Measurements from ENCODE around the gene TOM1L1.

- TF ChIP-seq CTCF (conservative IDR thresholded peaks at IDR 0.05 in 1 of 2, IDR thresholded peaks at IDR 0.05 in 1 of 2; ENCODE audit: low read depth in 1 of 2, low read length in 2 of 2), result no peak
- TF ChIP-seq EZH2 (IDR thresholded peaks at IDR 0.05; ENCODE audit: low read length, missing control alignments), result no peak
Measured at GRCh38 chr17:54945671-54946070, 45.0 kb downstream of the TOM1L1 start.
